Psoas muscle (tissue), 8 donors: ENCODE measurements around the gene CHRNB1. TPM values are rescaled to one million over a fixed set of nuclear protein-coding genes. Genes with fewer than 3 reads are reported as not detected.

Experiments used
- ATAC-seq, 4 donors: fragments of 200-7000 bp; cut with Tn5 transposase; one replicate each; pipeline ENCODE4 v1.9.1; 2020; ENCODE audit warnings: moderate library complexity in 3 of 4, mild to moderate bottlenecking in 2 of 4
- DNase-seq, 2 donors: peaks; one replicate each; pipeline ENCODE4 v3.0.0-alpha.2; 2020
- H3K27ac ChIP-seq: fragments of 200-600 bp; one replicate; pipeline ENCODE4 v1.8.0; 2022
- H3K27me3 ChIP-seq, 3 donors: fragments of 200-600 bp in 1 of 3; one replicate each; pipeline versions ENCODE4 v1.6.1 to v1.8.0; 2013 to 2022; ENCODE audit warnings: low read length in 2 of 3, mild to moderate bottlenecking in 2 of 3, moderate library complexity in 1 of 3; ENCODE audit not compliant: insufficient read depth in 3 of 3
- H3K36me3 ChIP-seq, 2 donors: fragments of 200-600 bp in 1 of 2; one replicate each; pipeline versions ENCODE4 v1.6.1 to v1.8.0; 2013 to 2022; ENCODE audit warnings: low read depth in 1 of 2, mild to moderate bottlenecking in 1 of 2, moderate library complexity in 1 of 2; ENCODE audit not compliant: insufficient read depth in 1 of 2
- H3K4me1 ChIP-seq: fragments of 200-600 bp; one replicate; pipeline ENCODE4 v1.8.0; 2022
- H3K4me3 ChIP-seq: fragments of 200-600 bp; one replicate; pipeline ENCODE4 v1.8.0; 2022; ENCODE audit warnings: mild to moderate bottlenecking
- H3K9me3 ChIP-seq: fragments of 200-600 bp; one replicate; pipeline ENCODE4 v1.8.0; 2022
- CTCF ChIP-seq: fragments of 200-600 bp; IDR thresholded peaks from one replicate; pipeline ENCODE4 v1.8.0; 2022; ENCODE audit warnings: antibody characterized with exemption
- WGBS, 3 donors: extraction: QIAGEN DNeasy Blood & Tissue Kit; methylation state at CpG; one replicate each; pipeline versions ENCODE4 v1.1.6 to v1.1.7; 2013; 5-methylcytosine and 5-hydroxymethylcytosine counted together
- intact Hi-C, 2 donors: fragments of 100-400 bp; cut with DNase I; formaldehyde crosslinking; loops; one replicate each; pipeline versions ENCODE4 v1.11.0 to v1.14.2; 2022
- polyA plus RNA-seq, 3 donors: library from polyadenylated mRNA; stranded (reverse); fragments of 200-250 nt; gene quantifications; one replicate each; pipeline ENCODE4 v1.2.3, GENCODE V29; 2013
- total RNA-seq, 4 donors: library from RNA; stranded (reverse); fragmentation: NEBNext Ultra II Directional in 2 of 4; extraction: Animal tissue kit (Norgen Biotek cat#: 25700) in 2 of 4; gene quantifications; one replicate each; pipeline versions ENCODE4 v1.2.1 to v1.2.4, GENCODE V29; 2021 to 2023
- donor health status: healthy with polysubstance abuse.
- donor health status: DM: no; HTN: no; CAD: no; lungs with moderate emphysema.
- donor health status: Bipolar disorder and iron deficiency.
- donor health status: healthy.
- donor health status: DM: yes; HTN: yes; CAD: no.
- donor health status: DM: no; HTN: no; CAD: no.
- donor health status: DM: no; HTN: no; CAD: no.
- donor health status: DM: yes; HTN: yes; CAD: no.

Gene CHRNB1
- total and polyA plus RNA-seq, 7 donors = 73.0 to 190 (median 118) TPM

- no peak for ATAC-seq
- no peak for DNase-seq
- TF ChIP-seq CTCF = no peak
- intact Hi-C loops = no loop called here
- 65 to 74% (median 67%) methylated on average over 8 of the region's 8 CpGs for WGBS, 3 donors
- H3K27ac ChIP-seq = no peak overlapping the region
- peaks cover 6 to 12% of the 10 kb centered on the region in 2 donors for H3K36me3 ChIP-seq
- H3K9me3 ChIP-seq = no peaks in the 10 kb centered on the region
- H3K4me3 ChIP-seq = no peak overlapping the region
- no peaks in the 10 kb centered on the region for H3K27me3 ChIP-seq
- H3K4me1 ChIP-seq = peaks cover 39% of the 10 kb centered on the region
Measured at GRCh38 chr17:7490144-7490543, 45.3 kb downstream of the CHRNB1 start.

GRCh38 chr17:7491583-7491982, 46.7 kb downstream of the CHRNB1 start:
- H3K36me3 ChIP-seq = peaks cover 6 to 26% of the 10 kb centered on the region in 2 donors
- DNase-seq (no peak), ATAC-seq (no peak)
- WGBS, 3 donors = 87 to 100% (median 96%) methylated on average over 1 of the region's 1 CpG
- H3K27me3 ChIP-seq = no peaks in the 10 kb centered on the region
- no peak for TF ChIP-seq CTCF
- H3K9me3 ChIP-seq = no peaks in the 10 kb centered on the region
- no peak overlapping the region for H3K27ac ChIP-seq
- intact Hi-C loops = no loop called here
- no peak overlapping the region for H3K4me3 ChIP-seq
- peaks cover 27% of the 10 kb centered on the region for H3K4me1 ChIP-seq

GRCh38 chr17:7493941-7494340, 49.1 kb downstream of the CHRNB1 start:
- intact Hi-C loops = no loop called here
- H3K36me3 ChIP-seq = peaks cover 5 to 45% of the 10 kb centered on the region in 2 donors
- H3K4me1 ChIP-seq = peaks cover 11% of the 10 kb centered on the region
- no peak for DNase-seq
- H3K4me3 ChIP-seq = no peak overlapping the region
- ATAC-seq = no peak
- TF ChIP-seq CTCF = no peak
- no peaks in the 10 kb centered on the region for H3K9me3 ChIP-seq
- H3K27ac ChIP-seq = no peak overlapping the region
- 91 to 95% (median 95%) methylated on average over 3 of the region's 3 CpGs for WGBS, 3 donors
- H3K27me3 ChIP-seq = no peaks in the 10 kb centered on the region

GRCh38 chr17:7495906-7496434, 51.1 kb downstream of the CHRNB1 start:
- intact Hi-C loops = no loop called here
- Histone ChIP-seq H3K4me1 (no peaks in the 10 kb centered on the region), H3K4me3 (no peak overlapping the region), H3K9me3 (no peaks in the 10 kb centered on the region), H3K36me3 (peaks cover 6 to 65% of the 10 kb centered on the region in 2 donors), H3K27ac (peak overlapping the region; percentile 60), H3K27me3 (no peaks in the 10 kb centered on the region)
- TF ChIP-seq CTCF = no peak
- ATAC-seq (peak in 1 of 4 donors; percentile 3), DNase-seq (no peak)
- WGBS, 3 donors = 84 to 87% (median 86%) methylated on average over 12 of the region's 12 CpGs
